ENCODE results near the gene EXOC6B. TPM values are rescaled to one million over a fixed set of nuclear protein-coding genes. Genes with fewer than 3 reads are reported as not detected.

EXOC6B gene
- total RNA-seq, 2 donors from 2014 or later = 51.3 to 68.9 TPM

- Histone ChIP-seq H3K27ac (ENCODE audit: low read depth, low read length) (no peak overlapping the region), H3K36me3 (ENCODE audit: control insufficient read depth, insufficient read depth, low read length) (peaks cover 7% of the 10 kb centered on the region), H3K27me3 (ENCODE audit: control insufficient read depth, insufficient read depth, low read length, poor library complexity, severe bottlenecking) (no peaks in the 10 kb centered on the region), H3K9ac (ENCODE audit: extremely low read depth, low read length, poor library complexity, severe bottlenecking) (no peak overlapping the region), H3K9me3 (ENCODE audit: control insufficient read depth, low read length) (no peaks in the 10 kb centered on the region), H3K4me1 (ENCODE audit: control insufficient read depth, insufficient read depth, low read length) (no peaks in the 10 kb centered on the region), H3K4me3 (ENCODE audit: low read length) (no peak overlapping the region)
- no peak for DNase-seq
- no peak overlapping the region for H3K27ac Mint-ChIP-seq
- H3K27me3 Mint-ChIP-seq (ENCODE audit: insufficient read depth) = no peaks in the 10 kb centered on the region
- H3K4me3 Mint-ChIP-seq = no peak overlapping the region
- WGBS, 2 experiments (ENCODE audit: insufficient coverage in 1 of 2, insufficient read length in 1 of 2) = 43% methylated on average over 1 of the region's 1 CpG; no CpG with 5 or more reads in 1 of the 2 experiments
- no peaks in the 10 kb centered on the region for H3K9me3 Mint-ChIP-seq
- no peaks in the 10 kb centered on the region for H3K36me3 Mint-ChIP-seq (ENCODE audit: low read depth)
- TF ChIP-seq CTCF (conservative IDR thresholded peaks at IDR 0.05) = peak; percentile 85
- H3K4me1 Mint-ChIP-seq = no peaks in the 10 kb centered on the region
Observed at GRCh38 chr2:72579591-72580180, 246.1 kb downstream of the EXOC6B start.

GRCh38 chr2:72576861-72577260 is 249.0 kb downstream of the EXOC6B start:
- no peaks in the 10 kb centered on the region for H3K27me3 ChIP-seq (ENCODE audit: control insufficient read depth, insufficient read depth, low read length, poor library complexity, severe bottlenecking)
- no peak overlapping the region for H3K27ac Mint-ChIP-seq
- no peaks in the 10 kb centered on the region for H3K9me3 Mint-ChIP-seq
- H3K36me3 Mint-ChIP-seq (ENCODE audit: low read depth) = no peaks in the 10 kb centered on the region
- no peak overlapping the region for H3K27ac ChIP-seq (ENCODE audit: low read depth, low read length)
- H3K4me1 Mint-ChIP-seq = peaks cover 7% of the 10 kb centered on the region
- peaks cover 7% of the 10 kb centered on the region for H3K36me3 ChIP-seq (ENCODE audit: control insufficient read depth, insufficient read depth, low read length)
- H3K4me1 ChIP-seq (ENCODE audit: control insufficient read depth, insufficient read depth, low read length) = no peaks in the 10 kb centered on the region
- no peak overlapping the region for H3K4me3 Mint-ChIP-seq
- H3K9me3 ChIP-seq (ENCODE audit: control insufficient read depth, low read length) = no peaks in the 10 kb centered on the region
- H3K4me3 ChIP-seq (ENCODE audit: low read length) = no peak overlapping the region
- no peak for TF ChIP-seq CTCF (conservative IDR thresholded peaks at IDR 0.05)
- H3K9ac ChIP-seq (ENCODE audit: extremely low read depth, low read length, poor library complexity, severe bottlenecking) = no peak overlapping the region
- no peak for DNase-seq
- H3K27me3 Mint-ChIP-seq (ENCODE audit: insufficient read depth) = no peaks in the 10 kb centered on the region

- H3K4me3 Mint-ChIP-seq = no peak overlapping the region
- 85 to 100% methylated on average over 2 of the region's 2 CpGs for WGBS, 2 experiments (ENCODE audit: insufficient coverage in 1 of 2, insufficient read length in 1 of 2)
Observed at GRCh38 chr2:72576459-72576858, 249.4 kb downstream of the EXOC6B start.

More at GRCh38 chr2:72576459-72576858, 249.4 kb downstream of the EXOC6B start:
- H3K4me3 ChIP-seq (ENCODE audit: low read length) = no peak overlapping the region
- no peak for DNase-seq
- no peaks in the 10 kb centered on the region for H3K9me3 ChIP-seq (ENCODE audit: control insufficient read depth, low read length)
- no peaks in the 10 kb centered on the region for H3K4me1 ChIP-seq (ENCODE audit: control insufficient read depth, insufficient read depth, low read length)
- TF ChIP-seq CTCF (conservative IDR thresholded peaks at IDR 0.05) = no peak
- no peak overlapping the region for H3K27ac Mint-ChIP-seq
- no peaks in the 10 kb centered on the region for H3K36me3 Mint-ChIP-seq (ENCODE audit: low read depth)
- H3K4me1 Mint-ChIP-seq = peaks cover 7% of the 10 kb centered on the region
- H3K36me3 ChIP-seq (ENCODE audit: control insufficient read depth, insufficient read depth, low read length) = peaks cover 7% of the 10 kb centered on the region
- H3K27ac ChIP-seq (ENCODE audit: low read depth, low read length) = no peak overlapping the region
- no peaks in the 10 kb centered on the region for H3K9me3 Mint-ChIP-seq
- H3K9ac ChIP-seq (ENCODE audit: extremely low read depth, low read length, poor library complexity, severe bottlenecking) = no peak overlapping the region
- H3K27me3 ChIP-seq (ENCODE audit: control insufficient read depth, insufficient read depth, low read length, poor library complexity, severe bottlenecking) = no peaks in the 10 kb centered on the region
- no peaks in the 10 kb centered on the region for H3K27me3 Mint-ChIP-seq (ENCODE audit: insufficient read depth)
